Fibroblast of the aortic adventitia (primary cell): ENCODE data around the gene MIER2. TPM values are rescaled to one million over a fixed set of nuclear protein-coding genes. Genes with fewer than 3 reads are reported as not detected.

Source experiments
- DNase-seq: peaks from one replicate; pipeline ENCODE4 v3.0.0-alpha.2; 2010; ENCODE audit warnings: low read depth
- H3K4me3 ChIP-seq: 2 replicates; pipeline ENCODE4 v1.5.1; 2011; ENCODE audit warnings: low read depth, mild to moderate bottlenecking, control low read depth, low read length, moderate library complexity
- total RNA-seq: library from RNA; depleted of rRNA; stranded (reverse); fragments of >200 nt; gene quantifications from 2 replicates; pipeline ENCODE4 v1.2.3, GENCODE V29; 2012; ENCODE audit warnings: low replicate concordance
- TF ChIP-seq, protein P1 (sequence below): IDR thresholded peaks from 2 replicates; pipeline ENCODE4 v1.5.1; 2011; ENCODE audit warnings: mild to moderate bottlenecking, low read length, control low read depth, inconsistent platforms; ENCODE audit not compliant: insufficient read depth

The MIER2 gene
- total RNA-seq, 1 donor = 13.2 TPM

DNA sequence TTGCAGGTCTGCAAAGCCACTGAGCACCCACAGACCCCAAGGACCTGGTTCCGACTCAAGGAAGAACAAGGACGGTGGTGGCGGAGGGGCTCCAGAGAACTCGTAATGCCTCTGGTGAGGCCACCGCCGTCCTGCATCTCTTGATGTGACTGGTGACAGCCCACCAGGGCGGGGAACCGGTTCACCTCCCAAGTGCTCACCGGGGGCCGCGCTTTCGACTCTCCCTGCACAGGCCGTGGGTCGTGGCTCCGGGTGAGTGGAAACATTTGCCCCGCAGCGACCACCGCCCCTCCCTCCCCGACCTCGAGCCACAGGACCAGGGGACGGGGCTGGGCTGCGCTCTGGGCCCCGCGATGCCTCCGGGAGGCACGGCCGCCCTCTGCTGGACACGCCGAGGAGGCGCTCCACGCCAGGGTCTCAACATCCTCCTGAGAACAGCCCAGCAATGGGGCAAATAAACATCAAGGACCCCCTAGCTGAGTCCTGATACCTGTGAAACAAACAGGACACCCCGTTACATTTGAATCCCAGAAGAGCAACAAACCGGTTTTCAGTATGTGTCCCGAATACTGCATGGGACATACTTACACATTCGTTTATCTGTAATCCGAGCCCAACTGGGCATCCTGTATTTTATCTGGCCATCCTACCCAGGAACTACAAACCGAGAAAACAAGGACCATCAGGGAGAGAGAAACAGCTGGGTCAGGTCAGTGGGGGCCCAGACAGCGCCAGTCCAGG, 49.5 kb downstream of the MIER2 start:
- no peak overlapping the region for H3K4me3 ChIP-seq
- TF ChIP-seq, protein P1, sequence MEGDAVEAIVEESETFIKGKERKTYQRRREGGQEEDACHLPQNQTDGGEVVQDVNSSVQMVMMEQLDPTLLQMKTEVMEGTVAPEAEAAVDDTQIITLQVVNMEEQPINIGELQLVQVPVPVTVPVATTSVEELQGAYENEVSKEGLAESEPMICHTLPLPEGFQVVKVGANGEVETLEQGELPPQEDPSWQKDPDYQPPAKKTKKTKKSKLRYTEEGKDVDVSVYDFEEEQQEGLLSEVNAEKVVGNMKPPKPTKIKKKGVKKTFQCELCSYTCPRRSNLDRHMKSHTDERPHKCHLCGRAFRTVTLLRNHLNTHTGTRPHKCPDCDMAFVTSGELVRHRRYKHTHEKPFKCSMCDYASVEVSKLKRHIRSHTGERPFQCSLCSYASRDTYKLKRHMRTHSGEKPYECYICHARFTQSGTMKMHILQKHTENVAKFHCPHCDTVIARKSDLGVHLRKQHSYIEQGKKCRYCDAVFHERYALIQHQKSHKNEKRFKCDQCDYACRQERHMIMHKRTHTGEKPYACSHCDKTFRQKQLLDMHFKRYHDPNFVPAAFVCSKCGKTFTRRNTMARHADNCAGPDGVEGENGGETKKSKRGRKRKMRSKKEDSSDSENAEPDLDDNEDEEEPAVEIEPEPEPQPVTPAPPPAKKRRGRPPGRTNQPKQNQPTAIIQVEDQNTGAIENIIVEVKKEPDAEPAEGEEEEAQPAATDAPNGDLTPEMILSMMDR = peak; percentile 87
- peak; percentile 31 for DNase-seq

DNA sequence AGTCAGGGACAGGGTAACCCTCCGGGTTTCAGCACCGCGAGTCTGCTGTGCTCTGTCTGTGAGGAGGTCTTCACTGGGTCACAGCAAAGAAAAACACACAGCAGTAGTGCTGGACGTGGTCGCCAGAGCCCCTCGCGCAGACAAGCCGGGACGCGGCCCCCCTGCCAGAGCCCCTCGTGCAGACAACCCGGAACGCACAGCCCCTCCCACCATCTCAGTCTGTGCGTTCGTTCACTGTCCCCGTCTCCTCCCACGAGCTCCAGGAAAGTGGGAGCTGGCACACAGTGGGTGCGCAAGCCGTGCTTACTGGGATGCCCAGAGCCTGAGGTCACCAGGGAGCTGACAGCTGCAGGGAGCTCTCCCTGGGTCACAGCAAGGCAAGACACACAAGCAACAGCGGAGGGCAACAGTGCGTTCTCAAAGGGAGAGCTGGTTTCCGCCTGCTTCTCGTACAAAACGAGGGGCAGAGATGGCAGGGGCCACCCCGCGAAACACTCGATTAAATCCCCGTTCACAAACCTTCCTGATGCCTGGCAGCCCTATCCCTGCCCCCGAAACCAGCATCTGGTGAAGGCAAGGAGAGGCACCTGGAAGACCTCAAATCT, 50.2 kb downstream of the MIER2 start:
- TF ChIP-seq, protein P1 = no peak
- no peak for DNase-seq
- no peak overlapping the region for H3K4me3 ChIP-seq

DNA sequence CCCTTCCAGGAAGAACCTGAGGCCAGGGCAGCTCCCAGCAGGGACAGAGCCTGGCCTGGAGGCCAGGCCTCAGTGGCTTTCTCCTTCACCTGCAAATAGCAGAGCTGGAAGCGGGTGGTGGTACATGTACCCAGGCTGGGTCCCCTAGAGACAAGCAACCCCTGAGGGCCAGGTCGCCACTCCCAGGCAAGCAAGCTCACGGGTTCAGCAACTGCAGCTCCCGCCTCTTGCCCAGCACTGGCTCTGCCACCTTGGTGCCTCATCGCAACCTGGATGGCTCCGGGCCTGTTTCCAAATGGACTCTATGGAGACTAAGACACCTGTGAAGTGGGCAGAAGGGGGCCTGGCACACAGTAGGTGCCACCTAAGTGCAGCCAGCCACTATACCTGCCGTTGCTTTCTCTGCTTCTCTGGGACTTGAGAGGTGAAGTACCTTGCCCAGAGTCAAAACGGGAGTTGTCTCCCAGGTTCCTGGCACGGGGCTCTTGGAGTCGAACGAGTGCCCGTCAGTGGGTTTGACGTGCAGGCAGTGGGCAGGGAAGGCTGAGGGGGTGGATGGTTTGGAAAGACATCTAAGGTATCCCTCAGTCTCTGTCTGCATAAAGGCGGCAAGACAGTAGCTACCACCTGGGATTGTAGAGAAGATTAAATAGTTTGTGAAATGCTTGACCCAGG, 51.0 kb downstream of the MIER2 start:
- TF ChIP-seq, protein P1 = no peak
- DNase-seq = no peak
- H3K4me3 ChIP-seq = no peak overlapping the region

DNA sequence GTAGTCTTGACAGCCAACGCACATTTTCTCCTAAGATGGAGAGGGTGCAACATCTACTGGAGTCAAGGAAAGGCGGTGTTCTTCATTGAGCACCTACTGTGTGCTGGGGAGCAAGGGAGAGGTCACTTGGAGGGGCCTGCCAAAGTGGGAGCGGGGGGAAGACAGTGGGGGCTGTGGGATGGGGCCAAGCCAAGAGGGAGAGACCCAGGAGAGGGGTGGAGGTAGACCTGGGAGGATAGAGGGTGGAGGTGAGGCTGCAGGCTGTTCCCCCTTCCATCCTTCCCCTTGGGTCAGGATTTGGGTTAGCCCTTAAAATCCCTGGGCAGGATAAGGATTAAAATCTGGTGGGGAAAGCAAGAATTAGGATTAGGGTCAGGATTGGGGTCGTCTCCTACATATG, 51.6 kb downstream of the MIER2 start:
- TF ChIP-seq, protein P1 = no peak
- DNase-seq = no peak
- H3K4me3 ChIP-seq = no peak overlapping the region

DNA sequence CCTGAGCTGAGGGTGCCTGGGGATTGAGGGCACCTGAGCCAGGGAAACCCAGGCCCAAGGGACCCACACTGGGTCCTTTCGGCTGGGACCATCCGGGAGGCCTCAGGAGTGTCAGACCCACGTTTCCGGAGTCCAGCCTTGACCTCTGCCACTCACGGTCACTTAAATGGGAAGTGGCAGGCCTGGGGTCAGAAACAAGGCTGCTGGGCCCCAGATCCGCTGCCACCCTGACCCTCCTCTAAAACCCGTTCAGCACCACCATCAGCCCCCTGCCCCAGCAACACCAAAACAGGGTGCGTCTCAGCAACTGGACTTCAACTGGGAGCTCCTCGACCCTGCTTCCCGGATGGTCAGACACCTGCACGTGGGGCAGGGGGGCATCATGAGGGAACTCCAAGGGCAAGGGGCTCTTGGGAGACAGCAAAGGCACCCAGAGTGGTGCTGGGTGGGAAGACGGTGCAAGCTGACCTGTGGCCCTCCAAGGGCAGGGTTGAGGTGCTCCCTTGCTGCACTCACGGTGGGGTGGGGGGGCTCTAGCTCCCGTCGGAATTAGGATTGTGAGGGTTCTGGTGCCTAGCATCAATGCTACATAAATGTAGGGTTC, 52.2 kb downstream of the MIER2 start:
- TF ChIP-seq, protein P1 = no peak
- H3K4me3 ChIP-seq = no peak overlapping the region
- DNase-seq = no peak

DNA sequence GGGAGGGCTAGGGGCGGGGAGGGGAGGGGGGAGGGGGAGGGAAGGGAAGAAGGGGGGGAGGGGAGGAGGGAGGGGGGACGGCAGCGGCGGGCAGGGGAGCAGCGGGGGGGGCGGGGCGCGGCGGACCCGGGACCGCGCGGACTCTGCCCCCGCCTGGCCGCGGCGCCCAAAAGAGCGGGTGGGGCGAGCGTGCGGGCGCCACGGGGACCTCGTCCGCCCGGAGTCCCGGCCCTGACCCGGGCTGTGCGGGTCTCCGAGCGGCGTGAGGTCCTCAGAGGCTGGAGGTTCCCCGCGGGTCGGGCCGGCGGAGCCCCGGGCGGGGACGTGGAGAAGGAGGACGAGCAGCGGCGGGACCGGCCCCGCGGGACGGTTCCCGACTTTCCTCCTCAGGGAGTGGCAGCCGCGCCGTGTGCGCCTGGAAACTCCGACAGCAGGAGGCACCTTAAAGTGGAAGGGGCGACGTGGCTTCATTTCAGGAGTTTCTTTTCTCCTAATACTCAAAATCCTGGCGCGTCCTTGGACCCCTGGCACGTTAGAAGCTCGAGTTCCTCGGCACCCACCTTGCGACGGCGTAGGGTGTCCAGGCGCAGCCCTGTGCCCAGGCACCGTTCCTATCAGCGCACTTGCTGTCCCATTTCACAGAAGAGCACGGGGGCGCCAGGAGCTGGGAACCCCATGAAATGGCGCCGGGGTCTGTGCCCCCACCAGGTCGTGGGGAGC, 52.9 kb downstream of the MIER2 start:
- H3K4me3 ChIP-seq = peak overlapping the region; percentile 22

More for the DNA sequence above, 52.9 kb downstream of the MIER2 start:
- DNase-seq = no peak
- TF ChIP-seq, protein P1 = no peak
